A549 (cell line): ENCODE measurements around the gene MRPS9. TPM values are rescaled to one million over a fixed set of nuclear protein-coding genes. Genes with fewer than 3 reads are reported as not detected.

Experiments
- ATAC-seq, 2 experiments: fragments of 200-7000 bp in 1 of 2; fragments of >200 bp in 1 of 2; cut with Nextera tagmentation in 1 of 2; cut with Tn5 transposase in 1 of 2; 3 replicates each; pipeline versions ENCODE4 v1.8.0 to v1.9.1; 2018 to 2020; ENCODE audit warnings: mild to moderate bottlenecking in 1 of 2, moderate library complexity in 1 of 2
- CTCF ChIA-PET: fragments of 300-600 bp; sonication (Branson Sonifier 250); formaldehyde crosslinking; extraction: SDS; loops from one replicate; lab custom pipeline; 2021; ENCODE audit warnings: antibody characterized with exemption, inconsistent platforms; lab: Yijun Ruan, JAX
- POLR2A ChIA-PET: fragments of 350-600 bp; formaldehyde crosslinking; extraction: SDS; loops from one replicate; lab custom pipeline; 2021; ENCODE audit warnings: antibody characterized with exemption, inconsistent platforms; lab: Yijun Ruan, JAX
- DNase-seq, 2 experiments: peaks; one replicate each; pipeline versions ENCODE4 v3.0.0 to v3.0.0-alpha.2; 2011 to 2016; ENCODE audit warnings: low read depth in 1 of 2, low spot score in 1 of 2
- FAIRE-seq: peaks from 2 replicates; lab custom pipeline; 2011; peaks lifted over from hg19 to GRCh38; lab: Jason Lieb, UNC
- H3K27ac ChIP-seq, 2 experiments: fragments of >200 bp; sonication (Bioruptor Twin); formaldehyde crosslinking; 3 replicates each; pipeline ENCODE4 v1.5.1; 2016 to 2017
- H3K4me1 ChIP-seq: fragments of >200 bp; sonication (Bioruptor Twin); formaldehyde crosslinking; 3 replicates; pipeline ENCODE4 v1.6.1; 2016
- H3K4me2 ChIP-seq: fragments of >200 bp; sonication (Bioruptor Twin); formaldehyde crosslinking; 3 replicates; pipeline ENCODE4 v1.6.1; 2016
- H3K4me3 ChIP-seq: fragments of >200 bp; sonication (Bioruptor Twin); formaldehyde crosslinking; 3 replicates; pipeline ENCODE4 v1.5.1; 2016
- H3K9me3 ChIP-seq: fragments of >200 bp; sonication (Bioruptor Twin); formaldehyde crosslinking; 3 replicates; pipeline ENCODE4 v1.6.1; 2016
- ATOH8 ChIP-seq: fragments of 250-450 bp; sonication (Bioruptor Pico); IDR thresholded peaks from 2 replicates; pipeline ENCODE4 v1.5.0; 2020; ENCODE audit warnings: low read depth, mild to moderate bottlenecking, moderate library complexity
- BHLHE40 ChIP-seq: IDR thresholded peaks from 2 replicates; pipeline ENCODE4 v1.6.1; 2012; ENCODE audit warnings: low read depth, low read length, inconsistent platforms
- CBX2 ChIP-seq: fragments of 200-600 bp; sonication (generic); IDR thresholded peaks from 2 replicates; pipeline ENCODE4 v1.6.1; 2016; ENCODE audit warnings: low read depth, mild to moderate bottlenecking, borderline replicate concordance
- CBX8 ChIP-seq: fragments of 200-600 bp; sonication (generic); IDR thresholded peaks from 2 replicates; pipeline ENCODE4 v1.6.1; 2016
- FOSL2 ChIP-seq, 2 experiments: fragments of 450-650 bp in 1 of 2; fragments of >200 bp in 1 of 2; sonication (Bioruptor Twin) in 1 of 2; formaldehyde crosslinking; IDR thresholded peaks; 2 replicates each; pipeline versions ENCODE4 v1.5.0 to v1.6.1; 2016 to 2020; ENCODE audit warnings: mild to moderate bottlenecking in 1 of 2, moderate library complexity in 1 of 2
- FOXS1 ChIP-seq: fragments of 250-450 bp; sonication (Bioruptor Pico); IDR thresholded peaks from 2 replicates; pipeline ENCODE4 v1.5.0; 2020; ENCODE audit warnings: mild to moderate bottlenecking, moderate library complexity
- HES2 ChIP-seq: fragments of >200 bp; sonication (Bioruptor Twin); formaldehyde crosslinking; IDR thresholded peaks from 2 replicates; pipeline ENCODE4 v1.6.1; 2016
- HEYL ChIP-seq: fragments of 250-450 bp; sonication (Bioruptor Pico); IDR thresholded peaks from 2 replicates; pipeline ENCODE4 v1.8.0; 2021; ENCODE audit warnings: mild to moderate bottlenecking, moderate library complexity
- MAFK ChIP-seq: fragments of 450-650 bp; IDR thresholded peaks from 2 replicates; pipeline ENCODE4 v1.6.1; 2014; ENCODE audit not compliant: partially characterized antibody
- MAX ChIP-seq: IDR thresholded peaks from 2 replicates; pipeline ENCODE4 v1.6.1; 2012
- PBX3 ChIP-seq: IDR thresholded peaks from 2 replicates; pipeline ENCODE4 v1.6.1; 2012
- POLR2AphosphoS2 ChIP-seq: conservative IDR thresholded peaks from 2 replicates; pipeline ENCODE4 v1.6.1; 2012; ENCODE audit warnings: low read length, improper control_type of control experiment, inconsistent platforms
- RAD21 ChIP-seq, 2 experiments: fragments of >200 bp in 1 of 2; sonication (Bioruptor Twin) in 1 of 2; formaldehyde crosslinking in 1 of 2; IDR thresholded peaks in 1 of 2; conservative IDR thresholded peaks in 1 of 2; 2 replicates in 1 of 2; 3 replicates in 1 of 2; pipeline ENCODE4 v1.6.1; 2012 to 2018; ENCODE audit warnings: inconsistent platforms in 1 of 2
- RARB ChIP-seq: fragments of 250-450 bp; sonication (Bioruptor Pico); IDR thresholded peaks from 2 replicates; pipeline ENCODE4 v1.8.0; 2021; ENCODE audit warnings: mild to moderate bottlenecking, moderate library complexity
- ZC3H11A ChIP-seq: fragments of 450-650 bp; IDR thresholded peaks from 2 replicates; pipeline ENCODE4 v1.6.1; 2014; ENCODE audit warnings: antibody characterized with exemption, mild to moderate bottlenecking
- ZFP36 ChIP-seq: fragments of 450-650 bp; IDR thresholded peaks from 2 replicates; pipeline ENCODE4 v1.6.1; 2014; ENCODE audit warnings: borderline replicate concordance; ENCODE audit not compliant: partially characterized antibody
- WGBS: methylation state at CpG from one replicate; pipeline ENCODE4 v1.1.6; 2017; ENCODE audit errors: missing lambda C conversion rate; 5-methylcytosine and 5-hydroxymethylcytosine counted together
- polyA plus RNA-seq, 4 experiments: library from polyadenylated mRNA; depleted of rRNA in 3 of 4; stranded (reverse); fragments of >200 nt; fragmentation: RNase III in 1 of 4; extraction: RNeasy Plus Mini Kit Qiagen cat#74134 plus additional on column Dnase treatment in 1 of 4; gene quantifications; 2 replicates in 3 of 4; 3 replicates in 1 of 4; pipeline ENCODE4 v1.2.3, GENCODE V29; 2011 to 2017

The MRPS9 gene
- polyA plus RNA-seq, 2 of the 4 experiments (the other 2 are of a cell fraction), result 42.5 to 54.4 TPM

GRCh38 chr2:105052773-105053172 lies 14.9 kb downstream of the MRPS9 start:
- WGBS, result 83% methylated on average over 1 of the region's 1 CpG
- peak in 1 of 2 experiments; percentile 14 for DNase-seq
- no peak overlapping the region for H3K4me3 ChIP-seq
- ChIA-PET POLR2A (no interaction called here), CTCF (no interaction called here)
- no peak overlapping the region for H3K4me2 ChIP-seq
- H3K4me1 ChIP-seq, result peaks cover 4% of the 10 kb centered on the region; the same call in 2 of the 3 replicates
- ATAC-seq, result no peak
- no peak for FAIRE-seq
- no peak overlapping the region for H3K27ac ChIP-seq
- TF ChIP-seq ZC3H11A (no peak), BHLHE40 (no peak), ATOH8 (CRISPR knock-in tag) (no peak), HES2 (no peak)
- H3K9me3 ChIP-seq, result 0 out of 3 replicates have a peak, but pooled peaks cover 2% of the 10 kb centered on the region

GRCh38 chr2:105055613-105056012 lies 17.7 kb downstream of the MRPS9 start:
- 91% methylated on average over 2 of the region's 2 CpGs for WGBS
- Histone ChIP-seq H3K4me1 (peaks cover 4% of the 10 kb centered on the region; the same call in 2 of the 3 replicates), H3K9me3 (0 out of 3 replicates have a peak, but pooled peaks cover under 1% of the 10 kb centered on the region), H3K27ac (no peak overlapping the region), H3K4me3 (no peak overlapping the region), H3K4me2 (no peak overlapping the region)
- CTCF ChIA-PET, result interaction anchor here (0.6 kb wide), 1 partner anchor 44 kb away, joined by 3 read pairs; no protein-coding TSS in a partner anchor
- no peak for FAIRE-seq
- POLR2A ChIA-PET, result no interaction called here
- DNase-seq, result no peak
- no peak for ATAC-seq
- peak; percentile 88 for TF ChIP-seq MAFK
- TF ChIP-seq CBX8, result no peak

GRCh38 chr2:105056245-105056644 lies 18.4 kb downstream of the MRPS9 start:
- Histone ChIP-seq H3K4me1 (peaks cover 4% of the 10 kb centered on the region; the same call in 2 of the 3 replicates), H3K27ac (no peak overlapping the region), H3K9me3 (no peaks in the 10 kb centered on the region), H3K4me3 (no peak overlapping the region), H3K4me2 (no peak overlapping the region)
- 81% methylated on average over 3 of the region's 3 CpGs for WGBS
- ATAC-seq (no peak), DNase-seq (no peak), FAIRE-seq (no peak)
- CTCF ChIA-PET, result interaction anchor here (0.9 kb wide), 1 partner anchor 33 kb away, joined by 3 read pairs; no protein-coding TSS in a partner anchor
- POLR2A ChIA-PET, result no interaction called here
- TF ChIP-seq FOXS1 (CRISPR knock-in tag) (no peak), MAX (no peak), PBX3 (no peak), POLR2AphosphoS2 (no peak), MAFK (no peak), ZFP36 (no peak)

- no peaks in the 10 kb centered on the region for H3K9me3 ChIP-seq
- no peak for TF ChIP-seq RARB (CRISPR knock-in tag)
- no peak for TF ChIP-seq PBX3
- TF ChIP-seq FOSL2 (IDR thresholded peaks at IDR 0.05), result no peak
- TF ChIP-seq FOSL2 (CRISPR knock-in tag; IDR thresholded peaks at IDR 0.05), result no peak
- no peak for TF ChIP-seq CBX2
- no peak for TF ChIP-seq HEYL (CRISPR knock-in tag)
- TF ChIP-seq CBX8, result no peak
- TF ChIP-seq RAD21 (conservative IDR thresholded peaks at IDR 0.05 in 1 of 2, IDR thresholded peaks at IDR 0.05 in 1 of 2), result no peak
- peaks cover 4% of the 10 kb centered on the region; the same call in 2 of the 3 replicates for H3K4me1 ChIP-seq
- CTCF ChIA-PET, result interaction anchor here (0.9 kb wide), 1 partner anchor 32 kb away, joined by 3 read pairs; no protein-coding TSS in a partner anchor
- no peak overlapping the region for H3K4me3 ChIP-seq
- H3K4me2 ChIP-seq, result no peak overlapping the region
- no peak for FAIRE-seq
- POLR2A ChIA-PET, result no interaction called here
- no peak for DNase-seq
- no peak for ATAC-seq
- WGBS, result 67% methylated on average over 1 of the region's 1 CpG
- no peak overlapping the region for H3K27ac ChIP-seq
Measured at GRCh38 chr2:105057005-105057404, 19.1 kb downstream of the MRPS9 start.
